ENCODE results near the gene TBC1D21.

DNA sequence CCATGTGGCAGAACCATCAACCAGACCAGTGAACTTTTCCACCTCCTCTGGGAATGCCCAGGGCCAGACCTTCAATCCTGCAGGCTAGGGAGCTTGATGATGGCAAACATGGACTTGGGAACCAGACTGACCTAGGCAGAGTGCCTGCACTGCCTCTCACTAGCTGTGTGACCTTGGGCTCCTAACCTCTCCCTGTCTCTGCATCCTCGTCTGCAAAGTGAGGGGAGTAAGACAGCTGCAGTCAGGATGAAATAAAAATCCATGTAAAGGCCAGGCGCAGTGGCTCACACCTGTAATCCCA lies 35.4 kb downstream of the TBC1D21 start:
- TF ChIP-seq TOE1 (IDR thresholded peaks at IDR 0.05; ENCODE audit: borderline replicate concordance) (no peak), TOE1 (CRISPR knock-in tag; IDR thresholded peaks at IDR 0.05; ENCODE audit: borderline replicate concordance, low read depth) (no peak), JUNB (CRISPR knock-in tag; conservative IDR thresholded peaks at IDR 0.05) (no peak), NELFE (IDR thresholded peaks at IDR 0.05; ENCODE audit: insufficient read depth, insufficient read length) (no peak), CREB1 (IDR thresholded peaks at IDR 0.05) (no peak), CREB1 (CRISPR knock-in tag; IDR thresholded peaks at IDR 0.05) (no peak), ESRRA (IDR thresholded peaks at IDR 0.05; ENCODE audit: borderline replicate concordance, low read depth) (no peak), ETV6 (IDR thresholded peaks at IDR 0.05; ENCODE audit: borderline replicate concordance in 1 of 2, low read depth in 2 of 2, low read length in 1 of 2) (no peak), ETV6 (CRISPR knock-in tag; IDR thresholded peaks at IDR 0.05; ENCODE audit: borderline replicate concordance) (no peak), CEBPB (tag; IDR thresholded peaks at IDR 0.05) (no peak), FIP1L1 (IDR thresholded peaks at IDR 0.05; ENCODE audit: low read depth, low read length, poor library complexity, severe bottlenecking) (no peak), POLR2A (conservative IDR thresholded peaks at IDR 0.05) (no peak)
- TF ChIP-seq, protein P1, sequence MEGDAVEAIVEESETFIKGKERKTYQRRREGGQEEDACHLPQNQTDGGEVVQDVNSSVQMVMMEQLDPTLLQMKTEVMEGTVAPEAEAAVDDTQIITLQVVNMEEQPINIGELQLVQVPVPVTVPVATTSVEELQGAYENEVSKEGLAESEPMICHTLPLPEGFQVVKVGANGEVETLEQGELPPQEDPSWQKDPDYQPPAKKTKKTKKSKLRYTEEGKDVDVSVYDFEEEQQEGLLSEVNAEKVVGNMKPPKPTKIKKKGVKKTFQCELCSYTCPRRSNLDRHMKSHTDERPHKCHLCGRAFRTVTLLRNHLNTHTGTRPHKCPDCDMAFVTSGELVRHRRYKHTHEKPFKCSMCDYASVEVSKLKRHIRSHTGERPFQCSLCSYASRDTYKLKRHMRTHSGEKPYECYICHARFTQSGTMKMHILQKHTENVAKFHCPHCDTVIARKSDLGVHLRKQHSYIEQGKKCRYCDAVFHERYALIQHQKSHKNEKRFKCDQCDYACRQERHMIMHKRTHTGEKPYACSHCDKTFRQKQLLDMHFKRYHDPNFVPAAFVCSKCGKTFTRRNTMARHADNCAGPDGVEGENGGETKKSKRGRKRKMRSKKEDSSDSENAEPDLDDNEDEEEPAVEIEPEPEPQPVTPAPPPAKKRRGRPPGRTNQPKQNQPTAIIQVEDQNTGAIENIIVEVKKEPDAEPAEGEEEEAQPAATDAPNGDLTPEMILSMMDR (IDR thresholded peaks at IDR 0.05 in 2 of 3, conservative IDR thresholded peaks at IDR 0.05 in 1 of 3; ENCODE audit: insufficient read depth in 2 of 3, low read depth in 1 of 3, low read length in 3 of 3), result no peak
- TF ChIP-seq, protein P2, sequence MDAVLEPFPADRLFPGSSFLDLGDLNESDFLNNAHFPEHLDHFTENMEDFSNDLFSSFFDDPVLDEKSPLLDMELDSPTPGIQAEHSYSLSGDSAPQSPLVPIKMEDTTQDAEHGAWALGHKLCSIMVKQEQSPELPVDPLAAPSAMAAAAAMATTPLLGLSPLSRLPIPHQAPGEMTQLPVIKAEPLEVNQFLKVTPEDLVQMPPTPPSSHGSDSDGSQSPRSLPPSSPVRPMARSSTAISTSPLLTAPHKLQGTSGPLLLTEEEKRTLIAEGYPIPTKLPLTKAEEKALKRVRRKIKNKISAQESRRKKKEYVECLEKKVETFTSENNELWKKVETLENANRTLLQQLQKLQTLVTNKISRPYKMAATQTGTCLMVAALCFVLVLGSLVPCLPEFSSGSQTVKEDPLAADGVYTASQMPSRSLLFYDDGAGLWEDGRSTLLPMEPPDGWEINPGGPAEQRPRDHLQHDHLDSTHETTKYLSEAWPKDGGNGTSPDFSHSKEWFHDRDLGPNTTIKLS (IDR thresholded peaks at IDR 0.05; ENCODE audit: borderline replicate concordance, low read depth), result no peak

All from K562 (cell line).